NCI-H748 (cell line): ENCODE data around the gene PHEX.

Experiments used
- DNase-seq: peaks from one replicate; lab custom pipeline; 2025; ENCODE audit not compliant: unreplicated experiment; lab: John Stamatoyannopoulos, UW

Gene PHEX

DNA sequence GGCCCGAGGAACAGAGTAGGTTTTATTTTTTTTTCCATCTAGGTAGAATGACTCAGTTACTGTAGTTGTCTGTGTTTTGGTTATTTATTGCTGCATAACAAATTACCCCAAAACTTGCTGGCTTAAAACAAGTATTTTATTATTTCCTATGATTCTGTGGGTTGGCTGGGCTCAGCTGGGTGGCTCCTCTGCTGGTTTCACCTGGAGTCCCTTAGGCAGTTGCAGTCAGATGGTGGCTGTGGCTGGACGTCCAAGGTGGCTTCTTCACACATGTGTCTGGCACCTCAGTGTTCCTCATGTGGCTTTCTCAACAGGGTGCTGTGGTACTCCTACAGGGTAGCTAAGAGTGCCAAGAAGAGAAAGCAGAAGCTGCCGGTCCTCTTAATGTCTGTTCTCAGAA is 115.8 kb downstream of the PHEX start:
- no peak for DNase-seq

DNA sequence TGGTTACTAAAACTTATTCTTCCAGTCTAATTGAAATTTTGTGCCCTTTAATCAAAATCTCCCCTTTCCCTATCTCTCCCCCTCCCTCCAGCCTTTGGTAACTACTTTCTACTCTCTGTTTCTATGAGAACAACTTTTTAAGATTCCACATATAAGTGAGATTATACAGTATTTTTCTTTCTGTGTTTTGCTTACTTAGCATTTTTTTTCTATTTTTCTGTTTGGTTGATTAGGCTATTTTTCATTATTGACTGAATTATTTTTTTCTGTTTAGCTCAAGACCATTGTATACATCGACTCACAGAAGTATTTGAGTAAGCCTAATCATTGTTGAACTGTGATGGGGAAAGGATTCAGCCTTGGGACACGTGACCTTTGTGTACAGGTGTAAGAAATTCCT is 116.4 kb downstream of the PHEX start:
- no peak for DNase-seq

DNA sequence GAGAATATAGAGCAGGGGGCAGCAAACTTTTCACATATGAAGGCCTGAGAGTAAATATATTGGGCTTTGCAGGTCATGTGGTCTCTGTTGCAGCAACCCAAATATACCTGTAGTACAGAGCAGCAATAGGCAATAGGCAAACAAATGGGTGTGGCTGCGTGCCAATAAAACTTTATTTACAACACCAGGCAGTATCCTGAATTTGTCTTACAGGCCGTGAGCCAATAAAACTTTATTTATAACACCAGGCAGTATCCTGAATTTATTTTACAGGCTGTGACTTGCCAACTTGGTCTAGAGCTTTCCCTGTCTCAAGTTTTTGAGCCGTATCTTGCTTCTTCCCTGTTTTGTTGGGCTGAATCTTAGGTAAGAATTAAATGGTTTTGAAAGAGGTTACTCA is 118.2 kb downstream of the PHEX start:
- no peak for DNase-seq

DNA sequence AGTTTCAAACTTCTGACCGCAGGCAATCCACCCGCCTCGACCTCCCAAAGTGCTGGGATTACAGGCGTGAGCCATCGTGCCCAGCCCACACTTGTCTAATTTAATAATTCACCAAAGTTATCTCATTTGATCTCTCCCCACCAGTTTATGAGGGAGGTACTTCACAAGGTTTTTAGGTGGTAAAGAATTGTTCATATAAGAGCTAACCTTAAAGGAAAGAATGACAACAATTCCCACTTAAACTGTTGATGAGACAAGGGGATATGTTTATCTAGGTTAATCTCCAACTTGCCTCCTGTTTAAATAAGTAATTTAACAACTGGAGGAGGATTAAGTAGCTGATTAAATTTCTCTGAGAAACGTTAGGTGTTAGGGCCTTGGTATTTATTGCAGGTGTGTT is 123.0 kb downstream of the PHEX start:
- DNase-seq: no peak

DNA sequence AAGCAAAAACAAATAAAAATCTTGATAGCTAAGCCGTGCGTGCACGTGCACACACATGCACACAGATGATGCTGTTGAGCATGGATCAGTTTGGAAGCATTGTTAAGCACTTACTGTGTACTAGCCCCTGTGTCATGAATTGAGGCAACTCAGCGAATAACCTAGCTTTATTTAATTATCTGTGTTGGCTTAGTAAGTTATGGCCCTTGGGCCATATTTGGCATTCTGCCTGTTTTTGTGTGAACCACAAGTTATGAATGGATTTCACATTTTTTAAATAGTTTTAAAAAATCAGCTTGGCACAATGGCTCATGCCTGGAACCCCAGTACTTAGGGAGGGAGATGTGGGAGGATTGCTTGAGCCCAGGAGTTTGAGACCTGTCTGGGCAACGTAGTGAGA is 126.9 kb downstream of the PHEX start:
- DNase-seq: no peak

DNA sequence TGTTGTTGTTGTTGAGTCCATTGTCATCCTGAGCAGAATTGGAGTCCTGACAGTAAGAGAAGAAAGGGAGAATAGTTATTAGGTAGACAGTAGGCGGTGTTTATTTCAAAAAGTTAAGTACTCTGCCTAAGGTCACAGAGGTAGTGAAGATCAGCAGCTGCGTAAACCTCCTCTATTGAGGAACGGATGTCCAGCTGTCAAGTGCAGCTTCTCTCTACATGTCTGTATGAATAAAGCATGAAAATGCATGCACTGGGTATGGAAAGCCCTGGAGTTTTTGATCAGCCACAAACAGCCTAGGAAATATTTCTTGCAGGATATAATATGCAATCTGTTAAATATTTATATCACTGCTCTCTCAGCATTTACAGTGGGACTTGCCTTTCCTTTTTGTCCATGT is 131.2 kb downstream of the PHEX start:
- peak; percentile 82 for DNase-seq

DNA sequence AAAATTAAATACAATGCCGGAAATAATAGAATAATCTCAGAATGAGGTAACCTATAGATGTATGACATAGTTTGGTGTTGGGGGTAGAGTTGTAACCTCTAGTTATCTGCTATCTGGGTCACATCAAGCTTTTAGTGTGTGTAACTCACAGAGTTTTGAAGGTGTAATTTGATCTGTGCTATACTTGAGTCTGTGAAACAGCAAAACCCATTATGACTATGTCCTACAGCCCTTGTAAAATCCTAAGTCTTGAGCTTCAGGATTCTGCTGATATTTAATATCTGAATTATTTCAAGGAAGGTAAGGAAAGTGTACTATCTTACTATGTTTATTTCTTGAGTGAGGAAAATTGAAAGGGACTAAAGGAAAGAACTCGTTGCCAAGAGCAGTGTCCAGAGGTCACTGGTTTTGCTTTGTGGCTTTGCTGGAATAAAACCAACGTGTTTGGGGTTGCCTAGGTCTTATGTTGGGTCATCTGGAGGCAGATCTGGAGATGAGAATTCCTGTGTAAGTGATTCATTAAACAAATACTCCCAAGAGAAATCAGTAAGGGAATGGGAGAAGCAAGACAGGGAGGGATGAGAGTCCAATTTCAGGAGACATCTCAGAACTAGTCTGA is 132.8 kb downstream of the PHEX start:
- DNase-seq: no peak

DNA sequence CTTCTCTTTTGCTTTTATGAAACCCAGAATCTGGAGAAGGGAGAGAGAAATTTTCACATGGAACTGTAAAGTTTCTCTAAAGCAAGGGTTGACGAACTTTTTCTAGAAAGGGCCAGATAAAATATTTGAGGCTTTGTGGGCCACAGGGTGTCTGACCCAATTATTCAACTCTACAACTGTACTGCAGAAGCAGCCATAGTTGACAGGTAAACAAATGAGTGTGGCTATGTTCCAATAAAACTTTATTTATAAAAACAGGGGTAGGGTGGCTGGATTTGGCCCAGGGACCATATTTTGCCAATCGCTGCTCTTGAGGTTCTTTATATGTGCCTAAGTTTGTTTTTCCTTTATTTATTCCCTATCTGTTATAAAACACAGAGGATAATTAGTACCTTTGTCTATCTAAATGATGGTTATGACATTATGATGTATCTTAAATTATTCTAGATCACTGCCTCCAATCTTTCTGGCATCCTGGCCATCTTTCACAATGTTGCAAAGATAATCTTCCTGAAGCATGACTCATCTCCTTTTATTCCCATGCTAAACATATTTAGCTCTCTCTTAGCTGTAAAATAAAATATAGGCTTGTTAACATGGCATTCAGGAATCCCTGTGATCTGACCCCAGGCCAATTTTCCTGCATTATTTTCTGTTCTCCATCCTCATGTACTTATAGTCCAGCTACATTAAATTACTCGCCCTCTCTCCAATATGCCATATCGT is 133.8 kb downstream of the PHEX start:
- no peak for DNase-seq

DNA sequence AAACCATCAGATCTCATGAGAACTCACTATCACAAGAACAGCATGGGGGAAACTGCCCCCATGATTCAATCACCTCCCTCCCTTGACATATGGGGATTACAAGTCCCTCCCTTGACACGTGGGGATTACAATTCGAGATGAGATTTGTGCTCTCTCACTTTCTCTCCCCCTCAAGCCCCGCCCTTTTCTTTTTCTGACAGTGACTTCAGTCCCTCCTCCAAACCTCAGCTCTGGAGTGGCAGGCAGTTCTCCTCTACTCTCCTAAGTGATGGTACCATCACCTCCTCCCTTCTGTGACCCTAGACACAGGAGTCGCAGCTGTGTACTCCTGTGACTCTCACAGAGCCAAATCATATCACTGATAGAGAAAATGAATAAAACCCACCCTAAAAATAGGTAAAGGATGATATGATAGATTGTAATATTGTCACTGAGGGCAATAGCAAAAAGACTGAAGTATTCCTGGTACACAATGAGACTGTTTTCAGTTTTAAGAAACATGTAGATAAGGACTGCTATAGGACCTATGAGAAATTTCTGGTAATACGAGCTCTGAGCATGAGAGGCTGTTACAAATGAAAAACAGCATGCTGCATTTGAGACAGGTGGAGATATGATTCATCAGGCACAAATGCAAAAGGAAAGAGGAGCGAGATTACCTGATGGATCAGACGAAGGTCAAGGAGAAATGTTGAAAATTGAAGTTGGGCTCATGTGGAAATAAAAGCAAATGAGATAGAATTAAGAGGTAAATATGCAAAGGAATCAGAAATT is 139.3 kb downstream of the PHEX start:
- DNase-seq: no peak

DNA sequence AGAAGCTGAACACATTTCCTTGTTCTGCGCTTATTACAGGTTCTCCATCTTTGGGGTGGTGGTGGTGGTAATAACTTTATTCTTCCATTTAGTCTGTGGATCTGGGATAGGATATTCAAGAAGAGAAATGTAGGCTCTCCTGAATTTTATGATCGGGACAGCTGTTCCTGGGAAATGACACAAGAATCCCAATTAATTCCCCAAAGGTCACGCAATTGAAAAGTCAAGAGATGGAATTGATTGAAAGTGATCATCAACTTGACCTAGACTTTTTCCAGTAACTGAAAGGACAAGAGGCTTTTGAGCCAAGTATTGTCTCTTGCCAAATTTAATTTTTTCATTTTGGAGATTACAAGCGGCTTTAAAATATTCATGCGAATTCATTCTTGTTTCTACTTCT is 141.8 kb downstream of the PHEX start:
- DNase-seq: no peak

DNA sequence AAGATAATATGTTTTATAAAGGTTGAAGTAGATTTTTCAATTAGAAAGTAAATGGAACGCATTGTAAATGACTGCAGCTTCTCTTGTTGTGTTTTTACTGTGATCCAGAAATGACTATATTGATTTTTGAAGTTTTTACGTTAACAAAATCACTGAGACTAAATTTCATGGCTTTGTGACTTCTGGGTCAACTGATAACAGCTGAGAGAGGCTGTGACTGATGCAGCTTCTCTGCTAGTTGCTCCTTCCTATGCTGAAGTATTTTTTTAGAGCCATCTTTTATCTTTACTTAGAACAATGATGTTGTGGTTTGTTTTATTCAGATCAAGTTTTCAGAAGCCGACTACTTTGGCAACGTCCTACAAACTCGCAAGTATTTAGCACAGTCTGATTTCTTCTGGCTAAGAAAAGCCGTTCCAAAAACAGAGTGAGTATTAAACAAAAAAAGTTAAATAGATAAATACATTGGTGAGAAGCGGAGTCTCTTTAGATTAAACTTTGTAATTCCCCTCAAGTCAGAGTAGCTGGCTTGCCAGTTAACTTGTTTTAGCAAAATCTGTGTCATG is 145.9 kb downstream of the PHEX start:
- no peak for DNase-seq

DNA sequence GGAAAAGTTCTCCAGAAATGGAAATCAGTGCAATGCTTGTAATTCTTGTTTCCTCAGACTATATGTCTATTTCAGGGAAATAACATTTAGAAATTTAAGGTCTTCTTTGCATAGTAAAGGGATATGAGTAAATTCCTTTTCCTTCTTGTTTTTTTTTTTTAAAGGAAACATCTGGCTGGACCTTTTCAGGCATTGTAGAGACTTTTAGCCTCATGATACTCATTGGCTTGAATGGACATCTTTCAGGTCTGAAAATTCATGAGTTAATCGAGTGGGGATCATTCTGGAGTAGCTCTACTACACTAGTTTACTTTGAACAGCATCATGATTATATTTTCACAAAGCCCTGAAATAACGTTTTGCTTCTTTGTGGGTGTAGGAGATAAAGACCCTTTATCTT is 152.0 kb downstream of the PHEX start:
- DNase-seq: no peak

DNA sequence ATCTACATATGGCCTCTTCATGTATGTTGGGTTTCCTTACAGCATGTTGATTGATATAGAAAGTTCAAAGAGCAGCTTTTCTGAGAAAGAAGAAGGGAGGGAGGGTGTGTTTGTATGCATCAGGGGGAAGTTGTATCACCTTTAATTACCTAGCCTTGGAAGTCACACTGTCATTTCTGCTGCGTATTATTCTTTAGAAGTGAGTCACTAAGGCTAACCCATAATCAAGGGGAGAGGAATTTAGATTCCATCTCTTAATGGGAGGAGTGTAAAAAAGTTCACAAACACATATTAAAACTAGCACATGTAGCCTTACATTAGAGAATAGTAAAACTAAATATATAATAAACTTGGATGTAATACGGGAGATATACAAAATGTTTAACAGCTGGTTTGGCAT is 154.0 kb downstream of the PHEX start:
- DNase-seq: no peak

DNA sequence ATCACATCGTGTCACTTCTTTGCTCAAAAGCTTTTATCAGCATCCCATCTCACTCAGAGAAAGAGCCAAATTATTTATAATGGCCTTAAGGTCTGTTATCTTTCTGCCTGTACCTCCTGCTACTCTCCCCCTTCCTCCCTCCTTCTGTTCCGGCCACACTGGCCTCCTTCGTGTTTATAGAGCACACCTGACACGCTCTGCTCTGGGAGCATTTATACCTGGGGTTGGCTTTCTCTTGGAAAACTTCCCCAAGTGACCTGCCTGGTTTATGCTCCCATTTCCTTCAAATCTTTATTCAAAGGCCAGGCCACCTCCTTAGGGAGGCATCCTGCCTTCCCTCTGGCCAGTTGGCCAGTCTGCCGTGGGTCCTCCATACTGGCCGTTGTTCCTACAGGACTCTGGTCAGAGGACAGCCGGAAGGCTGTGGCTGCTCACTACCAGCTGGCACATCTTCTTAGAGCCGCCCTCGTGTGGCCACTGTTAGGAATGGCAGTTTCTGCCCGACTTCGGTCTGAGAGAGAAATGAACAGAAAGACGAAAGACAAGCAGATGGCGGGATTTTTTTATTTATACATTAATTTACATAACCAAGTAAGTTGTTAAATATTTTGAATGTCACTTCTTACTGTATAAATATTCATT is 160.4 kb downstream of the PHEX start:
- DNase-seq: peak; percentile 78

DNA sequence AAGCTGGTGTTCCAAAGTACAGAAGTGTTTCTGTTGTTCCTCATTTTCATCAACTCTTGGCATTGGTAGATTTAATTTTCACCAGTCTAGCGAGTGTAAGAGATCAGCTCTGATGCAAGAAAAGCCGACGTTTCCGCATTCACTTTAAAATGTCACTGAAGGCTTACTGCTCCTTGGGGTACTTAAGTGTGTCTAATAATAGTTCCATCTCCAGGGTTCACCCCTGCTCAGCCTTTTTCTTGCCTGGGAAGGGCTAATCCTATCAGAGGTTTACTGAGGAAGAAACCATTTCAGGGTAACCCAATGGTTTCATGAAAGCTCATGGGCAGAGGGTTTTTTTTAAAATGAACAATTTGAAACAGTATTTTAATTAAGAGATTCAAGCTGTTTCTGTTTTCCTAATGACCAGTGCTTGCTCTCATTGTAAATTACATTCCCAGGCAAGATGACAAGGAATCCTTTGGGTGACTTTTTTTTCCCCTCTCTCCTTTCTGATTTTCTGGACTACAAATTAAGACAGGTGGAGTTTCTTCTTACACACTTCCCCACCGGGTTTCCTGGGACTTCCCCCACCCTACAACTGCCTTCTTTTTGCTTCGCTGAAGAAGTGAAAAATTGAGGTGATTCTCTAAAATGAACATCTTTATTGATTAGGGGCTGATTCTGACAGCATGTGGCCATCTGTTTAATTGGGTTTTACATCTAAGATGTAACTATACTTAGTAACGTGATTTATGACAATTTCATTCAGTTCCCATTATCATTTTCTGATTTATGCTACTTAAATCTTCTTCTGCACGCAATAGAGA is 161.9 kb downstream of the PHEX start:
- DNase-seq: no peak

DNA sequence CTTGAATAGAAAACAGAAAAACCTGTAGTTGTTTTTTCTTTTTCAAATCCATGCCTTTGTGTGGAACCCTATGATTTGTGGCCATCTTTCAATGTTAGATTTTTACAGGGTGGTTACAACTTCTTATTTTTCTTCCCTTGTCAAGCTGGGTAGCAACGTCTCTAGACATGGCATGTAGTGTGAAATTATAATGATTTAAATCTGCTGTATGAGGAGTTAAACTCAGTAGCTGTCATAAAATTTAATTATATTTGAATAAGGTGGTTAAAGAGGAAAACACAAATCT is 162.5 kb downstream of the PHEX start:
- no peak for DNase-seq

DNA sequence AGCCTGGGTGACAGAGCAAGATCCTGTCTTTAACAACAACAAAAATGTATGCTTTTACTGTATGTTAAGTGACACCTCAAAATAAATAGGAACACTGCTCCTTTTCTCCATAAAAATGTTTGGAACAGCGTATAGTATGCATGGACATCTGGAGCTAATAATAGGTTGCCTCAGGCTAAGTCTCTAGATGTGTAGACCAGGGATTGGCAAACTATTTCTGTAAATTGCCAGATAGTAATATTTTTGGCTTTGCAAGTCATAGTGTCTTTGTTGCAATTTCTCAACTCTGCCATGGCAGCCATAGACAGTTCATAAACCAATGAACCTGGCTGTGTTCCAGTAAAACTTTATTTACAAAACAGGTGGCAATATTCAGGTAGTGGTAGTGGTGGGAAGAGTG is 164.0 kb downstream of the PHEX start:
- DNase-seq: no peak

DNA sequence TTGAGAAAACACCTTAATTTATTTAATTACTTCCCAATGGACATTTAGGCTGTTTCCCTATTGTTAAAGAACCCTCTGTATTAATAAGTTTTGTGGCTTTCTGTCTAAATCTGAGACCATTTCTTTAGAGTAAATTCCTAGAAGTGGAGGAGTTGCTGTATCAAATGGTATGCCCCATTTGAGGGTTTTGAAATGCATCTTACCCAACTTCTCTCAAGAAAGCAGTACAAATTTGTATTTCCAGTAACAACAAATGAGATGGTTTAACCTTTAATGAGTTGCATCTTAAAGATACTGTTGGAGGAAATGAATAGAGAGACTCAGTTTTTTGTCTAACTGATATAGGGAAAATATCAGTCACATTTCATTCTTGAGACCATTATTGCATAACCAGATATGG is 170.1 kb downstream of the PHEX start:
- no peak for DNase-seq

DNA sequence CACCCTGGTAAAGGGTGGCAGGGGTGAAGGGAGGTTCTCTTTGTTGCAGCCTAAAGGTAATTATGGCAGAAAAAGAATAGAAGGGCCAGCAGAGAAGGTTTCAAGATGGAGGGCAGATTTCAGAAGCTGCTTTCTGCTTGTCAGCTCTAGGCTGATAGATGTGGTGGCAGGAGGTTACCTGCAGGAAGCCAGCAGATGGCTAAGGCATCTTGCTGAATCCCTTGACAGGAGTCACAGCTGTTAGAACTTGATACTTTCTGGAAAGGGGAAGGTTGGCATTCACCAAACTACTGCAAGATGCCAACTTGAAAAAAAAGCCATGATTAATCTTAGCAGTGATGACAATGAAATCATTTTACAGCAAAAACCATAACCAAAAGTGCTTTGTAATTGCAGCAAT is 171.1 kb downstream of the PHEX start:
- no peak for DNase-seq

DNA sequence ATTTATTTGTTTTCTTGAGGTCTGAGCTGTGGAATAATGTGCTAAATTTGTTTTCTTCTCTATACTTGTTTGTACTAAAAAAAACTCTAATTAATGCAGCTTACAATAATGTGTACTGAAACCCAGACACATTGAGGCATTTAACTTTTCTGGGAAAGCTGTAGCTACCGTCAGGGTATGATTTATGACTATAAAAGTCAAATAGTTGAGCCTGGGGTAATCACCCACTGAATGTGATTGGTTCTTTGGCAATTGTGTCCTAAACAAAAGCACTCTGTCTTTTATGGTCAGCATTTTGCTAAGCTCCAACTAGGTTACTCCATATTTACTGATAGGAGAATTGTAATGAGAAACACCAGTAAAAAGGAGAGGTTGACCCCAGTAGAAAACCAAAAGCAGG is 174.7 kb downstream of the PHEX start:
- DNase-seq: peak; percentile 20

DNA sequence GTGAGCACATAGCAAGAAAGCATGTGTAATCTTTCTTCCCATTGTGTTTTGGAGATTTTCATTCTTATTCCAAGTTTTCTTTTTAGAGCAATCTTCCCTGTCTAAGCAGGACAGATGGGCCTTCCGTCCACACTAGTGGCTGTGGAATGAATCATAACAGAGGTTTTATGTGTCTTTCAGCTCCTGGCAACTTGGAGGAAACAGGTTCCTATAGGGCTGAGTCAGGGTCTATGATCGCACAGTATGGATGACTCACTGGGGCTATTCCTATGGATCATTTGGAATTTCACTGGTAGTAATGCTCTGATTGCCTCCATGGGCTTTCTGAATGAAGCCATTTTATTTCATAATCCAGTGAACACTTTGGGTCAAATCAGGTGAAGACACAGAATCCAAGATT is 188.8 kb downstream of the PHEX start:
- no peak for DNase-seq
